Upper lobe of left lung (tissue), 4 donors: Measurements from ENCODE around the gene COBL.

ENCODE experiments used
- POLR2A ChIP-seq, 4 donors: fragments of 450-650 bp; IDR thresholded peaks; one replicate each; pipeline ENCODE4 v1.5.1; 2016 to 2017; ENCODE audit warnings: antibody characterized with exemption in 4 of 4, mild to moderate bottlenecking in 2 of 4
- POLR2AphosphoS5 ChIP-seq, 2 donors: sonication (generic); formaldehyde crosslinking; IDR thresholded peaks; one replicate each; pipeline ENCODE4 v1.5.1; 2017; ENCODE audit warnings: antibody characterized with exemption in 2 of 2
- TF ChIP-seq, protein P1 (sequence below), 6 experiments: fragments of 450-650 bp in 4 of 6; fragments of 200-600 bp in 2 of 6; sonication (generic) in 2 of 6; IDR thresholded peaks; one replicate each; pipeline ENCODE4 v1.5.1; 2016 to 2019; ENCODE audit warnings: antibody characterized with exemption in 6 of 6

DNA sequence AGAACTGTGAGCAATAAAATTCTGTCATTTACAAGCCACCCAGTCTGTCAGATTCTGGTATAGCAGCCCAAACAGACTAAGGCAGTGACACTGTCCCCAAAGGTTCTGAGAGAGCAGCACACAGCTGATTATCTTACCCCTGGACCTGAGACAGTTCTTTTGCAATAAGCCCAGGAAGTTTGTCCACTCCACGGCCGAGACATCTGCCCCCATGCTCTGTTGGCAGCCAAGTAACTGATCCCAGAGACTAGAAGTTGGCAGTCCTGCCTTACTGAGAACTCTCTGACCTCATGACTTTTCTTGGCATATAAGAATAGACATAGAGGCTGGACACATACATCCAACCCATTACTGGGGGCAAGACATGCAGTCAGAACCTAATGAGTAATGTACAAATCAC lies 290.9 kb downstream of the COBL start:
- TF ChIP-seq POLR2A (IDR thresholded peaks at IDR 0.05): no peak
- TF ChIP-seq POLR2AphosphoS5 (IDR thresholded peaks at IDR 0.05): no peak
- TF ChIP-seq, protein P1, sequence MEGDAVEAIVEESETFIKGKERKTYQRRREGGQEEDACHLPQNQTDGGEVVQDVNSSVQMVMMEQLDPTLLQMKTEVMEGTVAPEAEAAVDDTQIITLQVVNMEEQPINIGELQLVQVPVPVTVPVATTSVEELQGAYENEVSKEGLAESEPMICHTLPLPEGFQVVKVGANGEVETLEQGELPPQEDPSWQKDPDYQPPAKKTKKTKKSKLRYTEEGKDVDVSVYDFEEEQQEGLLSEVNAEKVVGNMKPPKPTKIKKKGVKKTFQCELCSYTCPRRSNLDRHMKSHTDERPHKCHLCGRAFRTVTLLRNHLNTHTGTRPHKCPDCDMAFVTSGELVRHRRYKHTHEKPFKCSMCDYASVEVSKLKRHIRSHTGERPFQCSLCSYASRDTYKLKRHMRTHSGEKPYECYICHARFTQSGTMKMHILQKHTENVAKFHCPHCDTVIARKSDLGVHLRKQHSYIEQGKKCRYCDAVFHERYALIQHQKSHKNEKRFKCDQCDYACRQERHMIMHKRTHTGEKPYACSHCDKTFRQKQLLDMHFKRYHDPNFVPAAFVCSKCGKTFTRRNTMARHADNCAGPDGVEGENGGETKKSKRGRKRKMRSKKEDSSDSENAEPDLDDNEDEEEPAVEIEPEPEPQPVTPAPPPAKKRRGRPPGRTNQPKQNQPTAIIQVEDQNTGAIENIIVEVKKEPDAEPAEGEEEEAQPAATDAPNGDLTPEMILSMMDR (IDR thresholded peaks at IDR 0.05): no peak
